Measurements from ENCODE around the gene FAM9B.
"Not testable (repeated sequence)": the region's sequence is repeated elsewhere in the genome, so short reads cannot be mapped to it uniquely, and the experiment has no call there.

The FAM9B gene

DNA sequence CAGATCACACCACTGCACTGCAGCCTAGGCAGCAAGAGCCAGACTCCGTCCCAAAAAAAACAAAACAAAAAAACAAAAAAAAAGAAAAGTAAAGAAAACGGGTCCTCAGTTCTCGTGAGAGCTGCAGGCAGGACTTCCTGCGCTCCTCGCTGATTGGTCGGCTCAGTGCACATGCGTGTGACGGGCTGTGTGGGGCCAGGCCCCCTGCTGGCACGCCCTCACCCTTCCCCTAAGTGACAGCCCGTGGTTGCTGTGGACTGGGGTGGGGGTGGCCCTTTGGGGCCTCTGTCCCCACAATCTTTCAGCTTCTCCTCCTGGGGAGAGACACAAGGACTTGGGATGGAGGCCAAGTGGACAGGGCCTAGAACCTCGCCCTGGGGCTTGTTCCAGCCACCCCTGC lies at the start of gene FAM9B:
Gene FAM9B (minus strand): TSS at position 139 of the 400 bp plus-strand sequence. CDS start 1,141 bp downstream, outside the sequence.
- no peak for DNase-seq

DNA sequence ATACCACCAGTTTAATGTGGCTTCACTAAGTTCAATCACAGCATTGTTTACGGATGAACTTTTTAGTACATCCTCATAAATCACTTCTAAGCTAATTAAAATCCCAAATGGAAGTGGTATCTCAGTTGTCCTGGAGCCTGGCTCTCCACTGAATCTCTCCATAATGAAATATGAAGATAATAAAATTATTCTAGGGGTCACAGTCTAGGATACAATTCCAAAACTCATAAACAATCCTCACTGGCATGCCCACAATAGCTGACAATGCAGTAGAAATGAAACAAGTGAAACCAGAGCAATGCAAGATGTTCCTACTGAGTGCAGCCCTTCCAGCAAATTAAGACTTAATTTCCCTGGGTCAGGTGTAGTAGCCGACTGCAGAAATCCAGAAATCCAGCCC lies 47.3 kb upstream of the FAM9B start:
- no peak for DNase-seq

DNA sequence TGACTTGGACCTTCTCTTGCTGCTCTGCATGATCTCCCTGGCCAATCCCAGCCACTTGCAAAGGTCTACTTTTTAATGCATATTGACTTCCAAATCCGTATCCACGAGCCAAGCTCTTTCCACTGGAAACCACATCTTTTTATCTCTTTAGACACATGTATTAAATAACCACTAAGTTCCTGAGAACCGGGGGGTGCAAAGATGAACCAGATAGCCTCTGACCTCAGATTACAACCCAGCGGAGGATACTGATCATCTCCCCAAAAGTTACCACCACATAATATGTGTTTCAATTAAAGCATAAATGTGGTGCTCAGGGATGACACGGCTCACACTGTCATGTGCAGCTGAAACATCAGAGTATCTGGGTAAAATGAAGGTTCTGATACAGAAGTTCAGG lies 40.4 kb upstream of the FAM9B start:
- DNase-seq: no peak

DNA sequence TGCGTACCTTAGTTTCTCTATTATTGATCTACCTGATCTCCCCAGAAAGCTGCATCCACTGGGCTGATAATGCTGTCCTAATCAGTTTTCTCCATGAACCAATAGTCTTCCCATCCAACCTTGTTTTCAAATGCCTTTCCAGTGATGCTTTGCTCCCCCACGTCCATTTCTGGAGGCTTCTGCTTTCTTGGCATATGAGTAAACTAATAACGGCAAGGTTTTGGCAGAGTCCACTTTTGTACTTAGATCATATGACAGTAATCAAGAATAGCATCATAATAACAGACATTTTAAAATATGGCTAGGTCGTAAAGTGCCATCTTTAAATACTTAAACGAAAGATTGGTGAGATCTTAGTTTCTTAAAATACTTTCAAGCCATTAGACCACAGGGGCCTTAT lies 38.4 kb upstream of the FAM9B start:
- DNase-seq: no peak

DNA sequence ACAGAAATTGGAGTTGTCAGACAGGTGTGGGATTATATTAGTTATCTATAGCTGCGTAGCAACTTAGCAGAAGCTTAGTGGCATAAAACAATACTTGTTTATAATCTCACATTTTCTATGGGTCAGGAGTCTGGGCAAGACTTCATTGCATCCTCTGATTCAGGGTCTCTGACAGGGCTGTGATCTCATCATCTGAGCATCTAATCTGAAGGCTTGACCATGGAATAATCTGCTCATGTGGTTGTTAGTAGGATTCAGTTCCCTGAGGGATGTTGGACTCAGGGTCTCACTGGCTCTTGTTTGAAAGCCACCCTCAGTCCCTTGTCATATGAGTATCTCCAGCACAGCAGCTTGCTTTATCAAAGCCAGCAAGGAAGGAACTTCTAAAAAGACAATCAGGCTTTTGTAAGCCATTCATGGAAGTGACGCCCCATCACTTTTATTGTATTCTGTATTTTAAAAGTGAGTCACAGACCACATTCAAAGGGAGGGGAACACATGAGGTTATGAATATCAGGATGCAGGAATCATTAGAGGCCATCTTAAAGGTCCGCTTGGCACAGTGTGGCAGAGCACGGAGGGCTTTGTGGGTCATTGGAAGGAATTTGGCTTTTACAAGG lies 37.2 kb upstream of the FAM9B start:
- DNase-seq: no peak

DNA sequence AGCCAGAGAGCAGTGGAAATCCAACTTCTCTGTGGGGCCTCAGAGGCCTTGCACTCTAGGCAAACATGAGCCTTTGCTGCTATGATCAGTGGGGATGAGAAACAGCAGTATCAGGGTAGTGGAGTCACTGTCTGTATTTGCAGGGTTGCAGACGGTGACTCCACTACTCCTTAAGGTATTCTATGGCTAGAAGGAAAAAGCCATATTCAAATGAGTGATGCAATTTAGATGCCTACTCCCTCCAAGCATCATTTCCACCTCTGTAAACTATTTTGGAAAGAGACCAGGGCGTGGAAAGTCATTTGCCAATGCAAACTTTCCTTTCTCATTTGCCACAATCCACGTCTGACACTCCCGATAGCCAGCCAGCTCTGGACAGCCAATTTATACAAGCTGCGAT lies 35.6 kb upstream of the FAM9B start:
- DNase-seq: no peak

DNA sequence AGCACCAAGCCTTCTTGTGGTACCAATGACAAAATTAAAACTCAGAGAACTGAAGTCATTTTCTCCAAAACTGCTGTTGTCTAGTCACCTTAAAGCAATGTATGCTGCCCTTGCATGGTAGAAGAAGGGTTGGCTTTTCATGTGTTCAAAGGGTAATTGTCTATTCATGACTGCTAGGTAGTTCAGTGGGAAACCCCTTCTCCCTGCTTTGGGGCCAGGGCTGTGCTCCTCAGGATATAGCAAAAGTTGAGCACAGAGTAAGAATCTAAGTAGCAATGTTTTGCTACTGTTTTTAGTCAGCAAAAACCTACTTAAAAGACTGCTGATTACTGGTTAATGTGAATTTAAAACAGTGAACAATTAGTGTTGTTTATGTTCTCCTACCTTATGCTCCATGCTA lies 30.8 kb upstream of the FAM9B start:
- DNase-seq: no peak

DNA sequence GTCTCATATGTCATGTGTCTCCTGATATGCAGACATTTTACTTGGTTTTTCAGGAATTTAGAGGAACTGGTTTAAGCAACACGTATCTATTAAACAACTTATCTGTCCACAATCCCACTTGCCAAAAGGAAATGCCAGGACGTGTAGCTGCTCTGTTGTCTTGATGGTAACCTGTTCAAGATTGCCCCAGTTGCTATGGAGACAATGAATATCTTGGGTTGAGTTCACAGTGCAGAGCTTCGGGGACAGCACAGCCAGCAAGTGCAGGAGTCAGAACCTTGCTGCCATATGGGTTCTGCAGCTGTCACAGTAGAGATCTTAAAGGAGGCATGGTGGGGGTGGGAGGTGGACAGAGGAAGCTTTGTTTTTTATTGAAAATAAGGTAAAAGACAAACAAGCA lies 28.7 kb upstream of the FAM9B start:
- no peak for DNase-seq

DNA sequence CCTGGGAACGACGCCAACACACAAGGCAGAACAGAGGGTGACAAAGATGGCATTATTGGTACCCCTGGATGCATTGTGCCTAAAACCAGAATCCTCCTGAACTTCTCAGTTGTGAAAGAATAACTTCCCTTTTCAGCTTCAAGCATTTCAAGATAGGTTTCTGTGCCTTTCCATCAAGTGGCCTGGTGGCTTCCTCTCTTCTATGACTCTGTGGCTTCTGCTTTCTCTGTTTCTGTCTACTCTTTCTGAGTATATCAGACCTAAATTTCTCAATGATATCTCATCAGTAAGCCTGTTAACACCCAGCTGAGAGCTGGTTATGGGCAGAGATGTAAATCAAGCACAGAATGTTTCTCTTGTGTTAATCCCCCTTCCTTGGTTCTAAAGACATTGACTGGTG lies 21.4 kb upstream of the FAM9B start:
- DNase-seq: peak; percentile 19

DNA sequence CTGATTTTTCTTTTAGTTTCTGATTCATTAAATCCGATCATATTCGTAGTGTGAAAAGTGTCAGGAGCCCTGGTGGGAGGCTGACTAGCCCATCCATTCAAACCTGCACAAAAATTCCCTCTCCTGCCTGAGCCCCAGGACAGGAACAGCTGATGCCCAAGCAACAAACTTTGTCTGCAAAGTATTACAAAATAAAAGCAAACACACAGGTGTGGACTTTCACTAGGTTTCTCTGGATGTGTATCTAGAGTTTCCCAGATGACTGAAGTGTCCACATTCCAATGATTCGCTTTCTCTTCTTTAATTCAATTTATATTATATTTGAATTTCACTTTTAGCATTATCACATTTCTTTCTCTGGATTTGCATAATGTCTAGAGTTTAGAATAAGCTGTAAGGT lies 18.2 kb upstream of the FAM9B start:
- no peak for DNase-seq

DNA sequence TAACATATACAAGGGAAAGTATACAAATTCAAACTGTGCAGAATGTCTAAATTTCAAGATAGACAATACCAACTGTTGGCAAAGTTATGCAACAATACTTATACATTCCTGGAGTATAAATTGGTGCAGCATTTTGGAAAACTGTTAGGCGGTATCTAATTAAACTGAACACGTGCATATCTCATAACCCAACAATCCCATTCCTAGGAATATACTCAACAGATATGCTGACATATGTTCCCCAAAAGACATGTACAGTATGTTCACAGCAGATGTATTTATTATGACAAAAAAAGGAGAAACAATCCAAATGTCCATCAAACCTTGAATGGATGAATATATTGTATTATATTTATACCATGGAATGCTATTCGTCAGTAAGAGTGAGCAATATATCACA lies 16.4 kb upstream of the FAM9B start:
- DNase-seq: no peak

DNA sequence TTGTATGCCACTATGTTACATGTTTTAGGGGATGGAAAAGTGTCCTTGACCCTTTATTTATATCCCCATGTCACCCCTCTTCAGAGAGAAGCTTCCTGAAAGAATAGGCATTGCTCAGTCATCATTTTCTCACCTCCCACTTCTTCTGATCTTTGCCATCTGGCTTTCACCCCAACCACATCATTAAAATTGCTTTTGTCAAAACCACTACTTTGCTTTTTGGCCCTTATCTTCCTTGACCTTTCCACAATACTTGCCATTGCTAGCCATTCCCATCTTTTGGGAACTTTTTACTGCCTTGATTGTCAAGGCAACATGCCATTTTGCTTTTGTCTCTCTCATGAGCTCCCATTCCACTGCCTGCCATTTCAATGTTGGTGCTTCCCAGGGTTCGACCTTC lies 14.9 kb upstream of the FAM9B start:
- DNase-seq: no peak

DNA sequence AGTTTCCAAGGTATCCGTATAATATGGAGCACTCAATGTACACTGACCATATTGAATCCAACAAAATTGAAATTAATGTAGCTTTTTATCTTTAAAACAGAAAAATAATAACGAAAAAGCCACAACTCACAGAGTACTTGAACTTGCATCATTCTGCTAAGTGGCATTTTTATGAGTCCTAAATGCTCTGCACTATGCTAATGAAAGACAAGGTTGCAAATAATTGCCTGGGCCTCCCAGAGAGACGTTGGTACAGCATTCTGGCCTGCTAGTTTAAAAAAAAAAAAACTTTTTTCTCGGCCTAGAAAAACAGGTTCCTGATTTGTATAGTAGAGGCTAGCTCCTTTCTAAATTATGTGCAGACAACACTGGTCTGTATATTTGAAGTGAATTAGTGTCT lies 4.3 kb upstream of the FAM9B start:
- DNase-seq: no peak

DNA sequence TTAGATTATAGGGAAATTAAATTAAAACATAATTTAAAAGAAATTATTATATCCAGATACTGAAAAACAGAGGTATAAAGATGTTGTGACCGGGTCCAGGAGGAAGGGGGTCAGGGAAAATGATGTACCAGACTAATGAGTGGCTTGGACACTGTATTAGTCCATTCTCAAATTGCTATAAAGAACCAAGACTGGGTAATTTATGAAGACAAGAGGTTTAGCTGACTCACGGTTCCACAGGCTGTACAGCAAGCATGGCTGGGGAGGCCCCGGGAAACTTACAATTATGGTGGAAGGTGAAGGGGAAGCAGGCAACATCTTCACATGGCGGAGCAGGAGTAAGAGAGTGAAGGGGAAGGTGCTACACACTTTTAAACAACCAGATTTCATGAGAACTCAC lies 3.4 kb upstream of the FAM9B start:
- no peak for DNase-seq

DNA sequence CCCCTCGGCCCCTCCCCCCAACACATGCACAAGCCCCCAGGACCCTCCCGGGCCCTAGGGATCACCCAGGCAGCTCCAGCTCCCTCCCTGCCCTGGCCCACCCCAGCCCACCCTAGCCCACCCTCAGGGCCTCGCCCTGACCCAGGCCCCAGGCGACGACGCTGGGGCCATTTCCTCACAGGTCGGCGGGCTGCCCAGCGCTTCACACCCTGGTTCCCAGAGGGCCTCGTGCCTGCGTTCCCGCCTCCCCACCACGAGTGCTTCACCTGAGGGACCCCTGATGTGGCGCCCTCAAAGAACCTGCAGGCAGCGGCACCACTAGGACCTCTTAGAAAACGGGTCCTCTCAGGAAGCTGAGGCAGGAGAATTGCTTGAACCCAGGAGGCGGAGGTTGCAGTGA lies 341 bp downstream of the FAM9B start:
- DNase-seq: no peak

DNA sequence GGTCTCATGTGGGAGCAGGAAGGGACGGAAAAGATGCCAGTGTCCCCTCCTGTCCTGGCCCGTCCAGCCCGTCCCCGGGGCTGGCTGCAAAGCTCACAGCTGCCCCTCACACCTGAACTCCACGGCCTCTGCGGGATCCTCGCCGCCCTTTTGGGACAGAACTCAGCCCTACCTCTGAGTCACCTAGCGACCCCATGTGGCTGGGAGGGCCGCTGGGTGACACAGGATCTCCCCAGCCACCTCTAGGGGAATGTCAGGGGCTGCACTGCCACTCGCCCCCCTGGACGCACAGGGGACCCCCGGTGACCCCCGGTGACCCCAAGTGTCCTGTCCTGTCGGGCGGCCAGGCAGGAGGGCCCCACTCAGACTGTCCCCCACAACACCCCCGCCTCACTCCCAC lies 748 bp downstream of the FAM9B start:
- no peak for DNase-seq

DNA sequence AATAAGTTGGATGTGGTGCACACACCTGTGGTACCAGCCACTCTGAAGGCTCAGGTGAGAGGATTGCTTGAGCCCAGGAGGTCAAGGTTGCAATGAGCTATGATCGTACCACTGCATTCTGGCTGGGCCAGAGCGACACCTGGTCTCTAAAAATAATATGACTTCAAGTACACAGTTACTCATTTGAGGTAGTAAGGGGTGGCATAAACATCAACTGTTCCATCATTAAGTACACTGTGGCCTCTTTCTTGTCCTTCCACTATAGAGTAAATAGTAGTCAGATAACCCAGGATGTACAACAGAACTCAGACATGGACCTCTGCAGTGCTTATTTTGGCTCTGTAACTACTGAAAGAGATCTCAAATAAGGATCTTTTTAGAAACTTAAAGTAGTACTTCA lies 10.6 kb downstream of the FAM9B start:
- no peak for DNase-seq

DNA sequence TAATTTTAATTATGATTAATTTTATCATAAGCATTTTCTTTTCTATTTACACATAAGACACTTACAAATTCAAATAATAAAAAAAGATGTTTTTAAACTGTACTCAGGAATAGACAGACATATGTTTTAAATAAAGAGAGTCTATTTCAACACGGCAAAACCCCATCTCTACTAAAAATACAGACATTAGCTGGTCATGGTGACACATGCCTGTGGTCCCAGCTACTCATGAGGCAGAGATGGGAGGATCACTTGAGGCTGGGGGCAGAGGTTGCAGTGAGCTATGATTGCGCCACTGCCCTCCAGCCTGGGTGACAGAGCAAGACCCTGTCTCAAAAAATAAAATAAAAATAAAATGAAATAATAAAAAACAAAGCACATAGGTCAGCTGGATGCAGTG lies 14.8 kb downstream of the FAM9B start:
- no peak for DNase-seq

DNA sequence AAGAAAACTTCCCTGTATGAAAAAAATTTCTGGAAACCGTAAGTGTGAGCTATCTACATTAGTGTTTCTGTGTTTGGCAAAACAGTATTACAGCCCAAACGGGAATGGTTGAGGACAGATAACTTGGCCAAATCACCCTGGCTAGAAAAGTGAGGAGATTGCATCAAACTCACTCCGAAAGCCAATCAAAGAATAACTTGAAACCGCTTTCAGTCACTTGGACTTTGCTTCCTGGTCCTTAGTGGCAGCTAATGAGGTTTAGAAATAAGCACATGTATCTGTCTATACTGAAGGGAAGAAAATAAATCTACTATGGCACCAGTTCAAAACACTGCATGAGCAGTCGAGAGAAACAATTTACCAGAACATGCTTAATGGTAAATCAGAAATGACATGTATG lies 15.6 kb downstream of the FAM9B start:
- DNase-seq: not testable (repeated sequence)

DNA sequence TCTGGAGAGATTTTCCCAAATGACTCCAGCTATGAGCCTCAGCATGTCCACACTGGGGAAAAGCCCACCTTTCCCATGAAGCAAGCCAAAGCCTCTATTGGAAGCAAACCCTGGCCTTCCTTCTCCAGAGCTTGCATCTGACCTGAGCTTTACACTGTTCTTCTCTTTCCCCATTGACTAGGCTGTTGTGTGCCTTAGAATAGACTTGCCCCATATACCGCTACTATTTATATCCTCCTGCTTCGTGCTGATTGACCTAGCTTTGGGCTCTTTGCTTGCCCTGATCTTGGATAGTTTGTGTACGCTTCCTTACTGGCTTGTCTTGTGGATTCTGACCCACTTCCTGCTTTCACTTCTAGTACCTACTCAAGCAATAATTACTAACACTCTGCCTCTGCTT lies 30.9 kb downstream of the FAM9B start:
- DNase-seq: no peak

DNA sequence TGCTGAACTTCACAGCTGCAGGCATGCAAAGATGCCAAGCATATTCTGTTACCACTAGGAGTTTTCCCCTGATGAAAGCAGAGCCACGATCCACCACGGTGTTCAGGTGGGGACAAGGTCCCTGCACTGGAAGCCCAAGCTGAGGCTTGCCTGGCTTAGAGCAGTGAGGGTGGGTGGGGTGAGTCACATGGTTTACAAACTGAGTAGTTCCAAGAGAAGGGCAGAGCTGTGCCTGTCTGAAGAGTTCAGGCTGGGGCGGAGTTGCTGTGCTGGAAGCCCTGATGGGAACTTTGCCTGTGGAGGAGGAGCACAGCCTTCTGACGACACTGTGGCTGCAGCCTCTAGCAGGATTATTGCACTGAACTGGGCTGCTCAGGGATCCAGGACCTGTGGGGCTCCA lies 45.5 kb downstream of the FAM9B start:
- no peak for DNase-seq

DNA sequence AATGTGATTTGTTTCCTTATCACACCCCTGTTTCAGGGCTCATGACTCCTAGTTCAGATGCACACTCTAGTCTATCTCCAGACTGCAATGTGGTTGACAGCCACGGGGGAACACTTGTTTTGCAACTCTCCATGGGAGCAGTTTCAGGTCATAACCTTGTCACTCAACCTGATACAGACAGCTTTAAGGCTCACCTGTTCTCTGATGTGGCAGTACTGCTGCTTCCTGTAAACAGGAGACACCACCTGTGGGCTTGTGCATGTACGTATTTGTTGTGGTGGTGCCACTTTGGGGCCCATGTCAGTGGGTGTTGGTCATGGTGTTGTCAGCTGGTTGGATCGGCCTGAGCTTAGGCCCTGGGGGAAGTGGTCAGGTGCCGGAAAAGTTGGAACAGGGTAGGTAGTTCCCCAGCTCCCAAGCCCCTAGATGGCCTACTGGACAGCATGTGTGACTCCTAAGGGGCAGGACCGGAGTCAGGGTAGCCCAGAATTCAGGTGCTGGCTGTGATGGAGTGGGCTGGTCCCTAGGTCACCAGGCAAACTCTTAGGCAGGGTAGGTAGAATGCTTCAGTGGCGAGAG lies 46.2 kb downstream of the FAM9B start:
- DNase-seq: no peak

DNA sequence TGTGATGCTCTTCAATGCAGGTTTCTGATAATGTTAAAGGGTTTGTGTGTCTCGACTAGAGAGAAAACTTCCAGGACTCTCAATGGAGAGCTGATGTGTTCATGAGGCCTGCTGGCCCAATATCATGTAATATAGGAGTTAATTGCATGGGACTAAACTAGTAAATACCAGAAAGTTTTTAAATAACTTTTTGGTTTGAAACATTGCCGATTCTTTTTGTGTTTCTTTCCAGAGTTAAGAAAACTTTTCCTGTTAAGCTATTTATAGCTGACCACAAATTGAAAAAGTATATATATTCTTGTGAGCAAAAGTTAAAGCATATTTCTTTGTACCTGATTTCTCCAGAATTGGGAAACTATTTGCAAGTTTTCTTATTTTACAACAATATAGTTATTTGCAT lies 49.7 kb downstream of the FAM9B start:
- no peak for DNase-seq

DNA sequence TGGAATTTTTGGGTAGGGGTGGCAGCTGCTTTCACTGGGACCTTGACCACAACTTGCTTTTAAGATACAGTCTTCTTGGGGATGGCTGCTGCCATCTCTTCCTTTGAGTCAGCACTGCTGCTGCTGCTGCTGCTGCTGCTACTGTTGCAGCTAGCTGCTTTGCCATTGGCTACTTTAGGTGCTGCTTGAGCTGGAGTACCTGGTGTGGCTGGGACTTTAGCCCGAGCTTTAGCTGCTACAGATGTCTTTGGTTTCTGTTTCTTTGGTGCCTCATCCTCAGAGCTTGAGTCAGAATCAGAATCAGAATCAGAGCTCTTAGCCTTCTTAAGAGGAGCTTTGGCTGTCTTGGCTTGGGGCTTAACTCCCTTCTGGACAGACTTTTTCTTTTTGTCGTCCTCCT lies 52.2 kb downstream of the FAM9B start:
- no peak for DNase-seq

DNA sequence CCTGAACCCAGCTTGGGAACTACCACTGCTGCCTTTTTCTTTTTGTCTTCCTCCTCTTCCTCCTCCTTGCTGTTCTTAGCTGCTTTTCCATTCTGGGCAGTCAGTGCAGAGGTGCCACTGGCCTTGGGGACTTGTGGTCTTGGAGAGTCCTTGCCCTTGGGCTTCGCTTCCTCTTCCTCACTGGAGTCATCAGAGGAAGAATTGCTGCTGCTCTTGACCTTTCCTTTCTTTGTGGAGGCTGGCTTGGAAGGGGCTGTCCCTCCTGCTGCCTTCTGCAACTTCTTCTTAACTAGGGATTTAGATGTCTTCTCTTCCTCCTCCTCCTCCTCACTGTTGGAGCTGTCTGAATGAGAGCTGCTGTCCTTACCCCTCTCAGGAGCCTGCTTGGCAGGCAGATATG lies 53.2 kb downstream of the FAM9B start:
- DNase-seq: no peak

Measured in OCI-M1 (cell line).